Measurements from ENCODE around the gene TXNRD3. TPM values are rescaled to one million over a fixed set of nuclear protein-coding genes. Genes with fewer than 3 reads are reported as not detected.

The TXNRD3 gene
- 3.5 TPM for total RNA-seq
- long read RNA-seq, partial matches to known transcripts: 0 of 4 reads
- long read RNA-seq, other reads (novel, unspliced or antisense): 2 of 4 reads

DNA sequence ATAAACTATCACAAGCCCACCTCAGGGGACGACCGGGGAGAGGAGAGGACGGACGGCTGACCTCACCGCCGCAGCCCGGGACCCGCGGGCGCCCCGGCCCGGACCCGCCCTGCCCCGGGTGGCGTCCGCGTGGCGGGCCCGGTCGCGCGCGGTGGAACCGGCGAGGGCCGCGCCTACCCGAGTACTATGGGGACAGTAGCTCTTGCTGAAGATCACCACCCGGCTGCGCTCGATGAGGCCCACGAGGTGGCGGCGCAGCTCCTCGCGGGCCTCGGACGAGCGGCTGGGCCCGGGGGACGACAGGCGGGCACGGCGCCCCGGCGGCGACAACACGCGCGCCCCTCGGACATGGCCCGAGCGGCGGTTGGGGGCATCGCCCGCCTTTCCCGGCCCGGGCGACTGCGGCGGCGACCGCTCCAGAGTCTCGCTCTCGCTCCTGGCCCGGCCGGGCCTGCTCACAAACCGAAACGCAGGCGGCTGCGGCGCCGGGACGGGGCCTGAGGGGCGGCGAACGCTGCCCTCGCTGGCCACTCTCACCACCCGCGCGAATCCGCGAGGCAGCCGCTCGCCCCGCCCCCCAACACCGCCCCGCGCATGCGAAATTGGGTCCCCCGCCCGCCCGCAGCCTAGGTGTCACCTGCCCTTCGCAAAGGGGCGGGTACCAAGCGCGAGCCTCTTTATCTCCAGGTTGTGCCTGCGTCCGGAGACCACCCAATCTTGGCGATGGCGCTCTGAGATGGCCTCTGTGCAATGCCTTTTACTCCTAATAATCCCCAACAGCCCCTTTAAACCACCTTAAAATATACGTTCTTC is at the start of gene TXNRD3:
Gene TXNRD3, minus strand, starts transcription at position 554 of the 813 bp plus-strand sequence.
- DNase-seq (ENCODE audit: missing footprints) (peak; percentile 90), ATAC-seq (peak; percentile 98)
- intact Hi-C loops (cut with DNase I): loop anchor here (10.0 kb wide), 1 partner anchor 130 kb away; the partner anchor contains the start of gene CHST13

DNA sequence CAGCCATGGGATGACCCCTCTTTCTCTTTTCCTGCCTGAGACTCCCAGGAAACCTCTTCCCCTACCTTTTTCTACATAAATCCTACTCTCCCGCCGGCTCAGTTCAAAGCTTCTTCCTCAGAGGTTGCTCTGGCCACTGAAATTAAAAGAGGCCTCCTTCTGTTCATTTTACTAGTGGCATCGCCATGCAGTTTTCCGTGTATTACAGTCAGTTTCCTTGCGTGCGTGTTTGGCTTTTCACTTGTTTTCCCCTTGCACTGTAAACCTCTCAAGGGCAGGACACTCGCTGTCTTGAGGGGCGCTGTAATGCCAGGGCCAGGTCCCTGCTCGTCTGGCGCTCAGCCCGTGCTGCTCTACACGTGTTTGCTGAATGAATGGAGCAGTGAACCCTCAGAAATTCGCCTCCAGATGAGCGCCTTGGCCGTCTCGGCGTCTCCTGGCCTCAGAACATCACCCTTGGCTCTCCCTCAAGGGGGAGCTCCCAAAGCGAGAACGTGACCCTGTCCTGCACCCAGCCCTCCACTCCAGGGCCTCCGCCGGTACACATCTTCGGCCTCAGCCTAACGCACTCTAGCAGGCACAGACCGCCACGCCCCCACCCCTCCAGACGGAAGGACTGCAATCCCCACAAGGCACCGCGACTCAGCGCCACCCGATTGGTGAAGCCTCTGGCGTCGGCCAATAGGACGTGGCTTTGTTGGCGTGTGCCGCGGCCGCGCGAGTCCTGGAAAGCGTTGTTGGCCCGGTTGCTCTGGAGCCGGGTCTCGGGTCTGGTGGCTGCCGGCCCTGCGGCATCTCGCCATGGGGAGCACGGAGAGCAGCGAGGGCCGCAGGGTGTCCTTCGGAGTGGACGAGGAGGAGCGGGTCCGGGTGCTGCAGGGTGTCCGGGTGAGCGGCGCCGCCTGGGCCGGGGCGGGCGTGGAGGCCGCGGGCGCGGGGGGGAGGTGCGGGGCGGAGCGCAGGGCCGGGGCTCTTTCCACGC is 48.9 kb upstream of the TXNRD3 start, which contains the start of gene CHCHD6:
Gene CHCHD6, plus strand, starts transcription at position 729 of the 982 bp plus-strand sequence. Its CDS starts 73 bp downstream, at position 802.
- intact Hi-C loops (cut with DNase I): loop anchor here (2.0 kb wide), 1 partner anchor 41 kb away; no protein-coding TSS in a partner anchor
- ATAC-seq (peak; percentile 99), DNase-seq (ENCODE audit: missing footprints) (peak; percentile 96)

DNA sequence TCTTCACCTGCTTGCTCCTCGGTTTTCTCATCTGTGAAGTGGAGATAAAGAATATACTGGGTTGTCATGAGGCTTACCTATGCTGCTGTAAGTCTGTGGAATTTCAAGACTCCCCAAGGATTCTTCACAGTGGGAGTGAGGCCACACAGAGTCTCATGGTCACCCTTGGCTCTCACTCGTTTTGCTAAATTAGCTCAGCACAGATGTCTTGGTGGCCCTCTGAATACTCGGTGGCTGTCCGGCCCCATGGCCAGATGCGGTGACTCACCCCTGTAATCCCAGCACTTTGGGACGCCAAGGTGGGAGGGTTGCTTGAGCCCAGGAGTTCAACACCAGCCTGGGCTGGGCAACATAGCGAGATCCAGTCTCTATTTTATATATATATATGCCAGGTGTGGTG is 44.1 kb upstream of the TXNRD3 start:
- intact Hi-C loops (cut with DNase I): no loop called here
- ATAC-seq: no peak
- no peak for DNase-seq (ENCODE audit: missing footprints)

DNA sequence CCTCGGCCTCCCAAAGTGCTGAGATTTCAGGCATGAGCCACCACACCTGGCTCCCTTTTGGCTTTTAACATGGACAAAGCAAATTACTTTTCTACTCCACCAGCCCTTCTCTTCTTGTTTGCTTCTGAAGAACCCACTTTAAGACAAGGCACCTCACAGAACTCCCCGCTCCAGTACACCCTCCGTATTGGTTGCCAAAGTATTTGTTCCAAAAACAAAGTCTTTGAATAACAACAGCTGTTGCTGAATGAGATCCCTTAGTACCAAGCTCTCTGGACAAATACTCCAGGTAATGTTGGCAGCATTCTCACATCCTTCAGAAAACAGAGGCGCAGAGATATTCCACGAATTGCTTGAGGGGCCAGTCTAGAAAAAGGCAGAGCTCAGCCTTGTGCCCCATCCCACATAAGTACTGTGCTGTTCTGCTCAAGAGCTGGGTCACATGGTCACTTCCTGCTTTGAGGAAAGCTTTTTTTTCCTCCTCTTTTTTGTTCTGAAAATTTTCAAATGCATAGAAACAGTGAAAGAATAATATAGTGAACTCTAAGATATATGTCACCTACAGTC is 41.9 kb upstream of the TXNRD3 start:
- ATAC-seq (no peak), DNase-seq (ENCODE audit: missing footprints) (no peak)
- intact Hi-C loops (cut with DNase I): no loop called here

DNA sequence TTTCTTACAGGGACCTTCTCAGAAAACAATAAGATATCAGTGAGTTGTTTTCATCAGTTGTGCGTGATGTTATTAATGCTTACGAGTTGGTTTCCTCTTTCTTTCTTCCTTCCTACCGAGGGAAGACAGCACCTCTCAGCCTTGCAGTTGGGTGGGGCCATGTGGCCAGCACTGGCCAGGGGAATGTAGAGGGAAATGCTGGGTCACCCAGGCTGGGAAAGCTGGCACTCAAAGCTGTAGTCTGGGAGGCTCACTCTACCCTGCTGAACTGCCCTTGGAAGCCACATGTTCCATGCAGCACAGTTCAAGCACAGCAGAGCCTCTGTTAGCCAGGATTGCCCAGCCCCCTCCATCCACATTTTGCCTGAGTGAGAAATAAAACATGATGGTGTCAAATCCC is 39.0 kb upstream of the TXNRD3 start:
- ATAC-seq (no peak), DNase-seq (ENCODE audit: missing footprints) (no peak)
- intact Hi-C loops (cut with DNase I): no loop called here

DNA sequence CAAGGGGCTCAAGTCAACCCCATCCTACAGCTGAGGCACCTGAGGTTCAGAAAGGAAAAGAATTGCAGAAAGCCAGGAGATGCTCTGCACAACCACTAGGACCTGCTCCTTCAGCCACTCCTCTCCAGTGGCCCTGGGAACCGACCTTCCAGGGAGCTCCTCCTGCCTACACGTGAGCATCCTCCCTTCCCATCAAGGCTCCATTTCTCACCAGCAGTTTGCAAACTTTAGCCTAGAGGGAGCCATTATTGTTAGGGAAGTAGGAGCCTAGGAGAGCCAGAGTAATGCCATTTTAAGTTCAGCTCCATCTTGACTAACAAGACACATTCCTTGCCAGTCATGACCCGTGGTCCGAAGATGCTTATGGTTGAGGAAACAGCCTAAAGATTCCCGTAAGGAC is 37.9 kb upstream of the TXNRD3 start:
- DNase-seq (ENCODE audit: missing footprints): no peak
- ATAC-seq: no peak
- intact Hi-C loops (cut with DNase I): no loop called here

DNA sequence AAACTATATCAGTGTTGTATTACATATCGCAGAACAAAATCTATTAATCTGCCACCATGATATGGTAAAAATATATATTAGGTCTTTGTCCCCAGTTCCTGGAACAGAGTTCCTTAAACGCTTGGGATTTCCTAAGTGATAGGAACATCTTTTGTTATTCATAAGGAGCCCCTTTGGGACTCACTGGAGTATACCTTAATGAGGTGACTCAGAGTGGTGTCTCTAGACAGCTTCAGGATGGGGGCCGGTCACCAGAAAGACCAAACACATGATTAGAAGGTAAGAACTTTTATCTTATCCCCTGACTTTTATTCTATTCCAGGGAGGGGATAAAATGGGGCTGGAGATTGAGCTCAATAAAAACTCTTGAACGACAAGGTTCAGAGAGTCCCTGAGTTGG is 36.8 kb upstream of the TXNRD3 start:
- intact Hi-C loops (cut with DNase I): no loop called here
- ATAC-seq (no peak), DNase-seq (ENCODE audit: missing footprints) (no peak)

DNA sequence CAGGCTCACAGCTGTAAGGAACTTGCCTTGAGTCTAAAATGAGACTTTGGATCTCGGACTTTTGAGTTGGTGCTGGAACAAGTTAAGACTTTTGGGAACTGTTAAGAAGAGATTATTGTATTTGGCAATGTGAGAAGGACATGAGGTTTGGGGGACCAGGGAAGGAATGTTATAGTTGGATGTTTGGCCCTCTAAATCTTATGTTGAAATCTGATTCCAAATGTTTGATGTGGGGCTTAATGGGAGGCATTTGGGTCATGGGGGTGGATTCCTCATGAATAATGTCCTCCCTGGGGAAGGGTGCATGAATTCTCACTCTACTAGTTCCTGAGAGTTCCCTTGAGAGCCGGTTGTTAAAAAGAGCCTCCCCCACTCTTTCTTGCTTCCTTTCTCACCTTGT is 30.6 kb upstream of the TXNRD3 start:
- intact Hi-C loops (cut with DNase I): no loop called here
- no peak for ATAC-seq
- no peak for DNase-seq (ENCODE audit: missing footprints)

DNA sequence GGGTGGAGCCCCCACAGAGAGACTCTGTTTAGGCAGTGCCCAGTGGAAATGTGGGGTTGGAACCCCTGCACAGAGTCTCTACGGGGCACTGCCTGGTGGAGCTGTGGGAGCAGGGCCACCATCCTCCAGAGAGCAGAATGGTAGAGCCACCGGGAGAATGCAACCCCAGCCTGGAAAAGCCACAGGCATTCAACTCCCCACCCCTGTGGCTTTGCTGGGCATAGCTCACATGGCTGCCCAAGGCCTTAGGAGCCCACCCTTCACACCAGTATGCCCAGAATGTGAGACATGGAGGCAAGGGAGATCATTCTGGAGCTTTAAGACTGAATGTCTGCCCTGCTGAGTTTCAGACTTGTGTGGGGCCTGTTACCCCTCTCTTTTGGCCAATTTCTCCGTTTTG is 30.1 kb upstream of the TXNRD3 start:
- ATAC-seq (no peak), DNase-seq (ENCODE audit: missing footprints) (no peak)
- intact Hi-C loops (cut with DNase I): no loop called here

DNA sequence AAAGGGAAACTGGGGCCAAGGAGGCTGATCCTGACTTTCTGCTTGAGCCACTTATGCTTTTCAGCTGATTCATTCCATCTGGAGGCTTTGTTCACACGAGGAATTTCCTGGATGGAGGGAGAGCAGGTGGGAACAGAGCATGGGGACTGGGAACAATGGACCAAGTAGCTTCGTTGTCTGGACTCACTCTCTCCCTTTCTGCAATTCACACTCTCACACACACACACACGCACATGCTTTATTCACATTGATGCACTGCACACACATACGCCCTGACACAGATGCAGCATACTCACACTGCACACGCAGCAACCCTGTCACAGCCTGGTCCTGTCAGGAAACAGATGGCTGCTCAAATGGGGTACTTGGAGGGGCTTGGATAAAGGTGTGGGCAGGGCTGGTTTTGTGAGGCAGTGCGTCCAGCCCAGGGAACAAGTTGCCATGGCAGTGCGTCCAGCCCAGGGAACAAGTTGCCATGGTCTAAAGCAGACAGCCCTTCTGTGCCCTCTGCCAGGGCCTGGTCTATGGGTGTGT is 29.4 kb upstream of the TXNRD3 start:
- no peak for DNase-seq (ENCODE audit: missing footprints)
- ATAC-seq: no peak
- intact Hi-C loops (cut with DNase I): loop anchor here (5.0 kb wide), 2 partner anchors 63 to 298 kb away; partner anchors contain the start of gene PLXNA1

DNA sequence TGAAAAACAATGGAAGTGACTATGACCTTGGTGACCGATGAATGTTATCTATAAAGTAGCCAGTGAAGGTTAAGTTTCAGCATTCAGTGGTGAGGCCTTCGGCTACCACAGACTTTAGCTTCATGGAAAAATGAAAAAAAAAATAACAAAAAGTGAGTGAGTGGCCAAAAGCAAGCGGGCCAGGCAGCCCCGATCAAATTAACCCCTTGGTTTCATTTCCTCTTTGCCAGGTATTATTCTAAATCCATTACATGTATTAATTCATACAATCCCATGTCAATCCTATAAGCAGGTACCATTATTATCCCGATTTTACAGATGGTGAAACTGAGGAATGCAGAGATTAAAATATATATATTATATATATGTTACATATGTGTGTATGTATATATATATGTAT is 28.1 kb upstream of the TXNRD3 start:
- intact Hi-C loops (cut with DNase I): loop anchor here (5.0 kb wide), 2 partner anchors 64 to 299 kb away; partner anchors contain the start of gene PLXNA1
- ATAC-seq (no peak), DNase-seq (ENCODE audit: missing footprints) (no peak)

DNA sequence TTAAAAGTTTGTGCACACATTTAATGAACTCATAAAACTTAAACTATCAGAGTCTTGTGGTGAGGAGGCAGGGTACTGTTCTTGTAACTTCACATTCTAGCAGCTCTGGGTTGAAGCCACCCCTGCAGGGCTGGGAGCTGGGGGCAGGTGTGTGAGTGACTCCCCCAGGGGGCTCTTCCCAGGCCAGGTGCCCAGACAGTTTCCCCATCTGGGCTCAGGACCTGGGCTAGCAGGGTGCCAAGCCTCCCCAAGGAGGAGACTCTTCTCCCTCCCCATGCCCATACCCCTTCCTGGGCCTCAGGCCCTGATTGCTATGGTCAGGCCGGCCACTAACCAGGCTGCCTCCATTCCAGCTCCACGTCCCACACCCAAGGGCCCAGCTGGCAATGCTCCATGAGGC is 27.1 kb upstream of the TXNRD3 start:
- ATAC-seq: no peak

DNA sequence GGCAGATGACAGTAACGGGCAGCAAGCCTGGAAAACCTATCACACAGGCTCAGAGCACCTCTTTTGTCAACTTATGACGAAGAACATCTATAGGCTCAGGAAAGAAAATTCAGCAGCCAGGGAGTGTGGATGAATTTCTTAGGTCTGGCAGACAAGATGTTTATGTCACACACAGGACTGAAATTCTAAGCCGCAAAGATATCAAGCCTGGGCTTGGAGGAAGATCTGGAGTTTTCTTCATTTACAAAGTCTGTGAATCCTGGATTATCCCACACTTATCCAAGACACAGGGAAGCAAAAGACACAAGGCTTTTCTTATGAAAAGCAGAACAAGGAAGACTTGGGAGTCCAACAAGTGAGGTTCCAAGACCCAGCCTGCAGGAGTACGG is 25.7 kb upstream of the TXNRD3 start:
- intact Hi-C loops (cut with DNase I): loop anchor here (5.0 kb wide), 2 partner anchors 67 to 302 kb away; partner anchors contain the start of gene PLXNA1

More for the DNA sequence above, 27.1 kb upstream of the TXNRD3 start:
- DNase-seq (ENCODE audit: missing footprints): no peak
- intact Hi-C loops (cut with DNase I): loop anchor here (5.0 kb wide), 2 partner anchors 65 to 300 kb away; partner anchors contain the start of gene PLXNA1

DNA sequence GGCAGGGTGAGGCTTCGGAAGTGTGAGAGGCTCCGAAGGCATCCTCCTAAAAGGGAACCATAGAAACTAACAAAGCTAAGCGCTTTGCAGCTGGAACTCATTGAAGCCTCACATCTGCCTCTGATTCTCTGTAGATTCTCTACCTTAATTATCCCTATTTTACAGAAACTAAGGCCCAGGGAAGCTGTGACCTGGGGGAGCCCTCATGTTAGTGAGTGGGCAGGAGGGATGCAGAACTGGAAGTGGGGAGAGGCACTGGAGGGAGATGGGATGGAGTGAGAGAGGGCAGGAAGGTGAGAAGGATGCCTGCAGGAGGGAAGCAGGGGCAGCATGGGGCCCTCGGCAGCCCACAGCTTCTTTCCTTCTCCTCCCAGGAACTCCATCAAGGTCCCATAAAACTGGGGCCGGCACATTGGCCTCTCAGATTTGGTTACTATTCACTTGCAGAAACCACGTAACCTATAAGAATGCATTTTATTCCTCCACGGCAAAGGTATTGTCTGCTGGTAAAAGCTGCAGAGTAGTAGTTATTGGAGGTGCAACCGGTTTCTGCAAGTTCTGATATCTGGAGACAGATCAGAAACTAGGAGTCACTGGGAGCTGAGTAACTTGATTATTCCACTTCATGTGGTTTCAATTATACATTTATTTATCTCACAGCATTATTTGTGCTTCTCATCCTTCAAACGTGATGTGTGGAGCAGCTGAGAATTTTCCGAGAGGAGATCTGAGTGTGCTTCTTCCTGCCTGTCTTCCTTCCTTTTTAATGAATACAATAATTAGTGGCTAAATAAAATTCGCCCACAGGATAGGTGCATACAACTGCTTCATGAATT is 25.1 kb upstream of the TXNRD3 start:
- no peak for DNase-seq (ENCODE audit: missing footprints)
- no peak for ATAC-seq
- intact Hi-C loops (cut with DNase I): loop anchor here (2.0 to 5.0 kb wide), 5 partner anchors 67 to 865 kb away; partner anchors contain the start of gene PLXNA1

More for the DNA sequence above, 25.7 kb upstream of the TXNRD3 start:
- ATAC-seq (no peak), DNase-seq (ENCODE audit: missing footprints) (no peak)

DNA sequence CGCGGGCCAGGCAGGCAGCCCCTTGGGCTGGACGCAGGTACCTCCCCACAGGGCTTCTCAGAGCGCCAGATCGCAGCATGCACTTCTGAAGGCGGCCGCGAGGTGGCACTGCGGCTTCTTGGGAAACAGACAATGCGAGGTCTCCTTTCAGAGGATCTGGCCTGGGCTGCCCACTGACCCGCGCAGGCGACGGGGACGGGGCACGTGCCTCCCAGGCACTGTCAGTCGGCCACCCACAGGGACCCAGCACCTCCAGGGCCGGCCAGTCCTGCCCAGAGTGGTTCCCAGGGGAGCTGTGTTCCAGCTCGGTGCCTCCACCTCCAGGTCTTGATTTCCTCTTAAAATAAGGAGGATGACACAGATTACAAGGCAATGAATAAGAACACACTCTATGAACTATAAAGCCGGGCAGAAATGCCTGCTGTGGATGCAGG is 24.4 kb upstream of the TXNRD3 start:
- intact Hi-C loops (cut with DNase I): loop anchor here (2.0 to 5.0 kb wide), 3 partner anchors 497 to 865 kb away; no protein-coding TSS in a partner anchor
- DNase-seq (ENCODE audit: missing footprints): peak; percentile 93
- ATAC-seq: peak; percentile 77

DNA sequence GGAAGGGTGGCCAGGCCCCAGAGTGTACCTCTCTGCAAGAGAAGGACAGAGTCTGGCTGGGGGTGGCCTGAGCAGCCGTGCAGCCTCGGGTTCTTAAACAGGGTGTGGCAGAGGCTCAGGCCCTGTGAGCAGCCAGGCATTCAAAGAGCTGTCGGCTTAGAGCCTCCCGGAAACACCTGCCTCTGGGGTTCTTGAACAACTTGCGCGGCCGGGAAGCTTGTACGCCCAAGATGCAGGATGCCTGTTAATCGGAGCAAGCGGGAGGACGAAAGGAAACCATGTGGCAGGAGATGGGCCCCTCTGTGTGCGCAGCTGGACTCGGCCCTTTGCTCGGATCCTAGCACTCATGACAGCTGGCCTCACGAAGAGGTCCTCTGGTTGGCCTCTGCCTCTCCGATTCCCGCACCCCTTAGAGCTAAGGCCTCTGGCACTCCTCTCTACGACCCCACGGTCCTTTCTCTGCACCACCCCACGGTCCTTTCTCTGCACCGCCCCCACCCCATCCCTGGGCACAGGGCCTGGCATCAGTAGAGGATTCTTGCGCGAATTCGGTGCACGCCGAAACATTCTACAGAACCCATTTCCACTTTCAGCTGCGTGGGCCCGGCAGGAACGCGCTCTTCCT is 23.9 kb upstream of the TXNRD3 start:
- ATAC-seq (peak; percentile 26), DNase-seq (ENCODE audit: missing footprints) (no peak)

More for the DNA sequence above, 23.9 kb upstream of the TXNRD3 start:
- intact Hi-C loops (cut with DNase I): loop anchor here (2.0 to 5.0 kb wide), 3 partner anchors 498 to 866 kb away; no protein-coding TSS in a partner anchor
